Fibroblast of gingiva (primary cell): ENCODE measurements around the gene EEF2KMT.
"Not testable (repeated sequence)": the region's sequence is repeated elsewhere in the genome, so short reads cannot be mapped to it uniquely, and the experiment has no call there.

Experiments used
- DNase-seq: peaks from one replicate; pipeline ENCODE4 v3.0.0-alpha.2; 2011; ENCODE audit warnings: low read depth

EEF2KMT gene

GRCh38 chr16:5095145-5095830, 2.3 kb downstream of the EEF2KMT start:
- not testable (repeated sequence) for DNase-seq

- DNase-seq = not testable (repeated sequence)
Observed at GRCh38 chr16:5093746-5094145, 3.8 kb downstream of the EEF2KMT start.

GRCh38 chr16:5093081-5093480, 4.5 kb downstream of the EEF2KMT start:
- DNase-seq = not testable (repeated sequence)

- not testable (repeated sequence) for DNase-seq
Observed at GRCh38 chr16:5090592-5090991, 7.0 kb downstream of the EEF2KMT start.

- not testable (repeated sequence) for DNase-seq
Observed at GRCh38 chr16:5089911-5090555, 7.6 kb downstream of the EEF2KMT start.

- DNase-seq = not testable (repeated sequence)
Observed at GRCh38 chr16:5088936-5089335, 8.7 kb downstream of the EEF2KMT start.

GRCh38 chr16:5088086-5088790, 9.4 kb downstream of the EEF2KMT start:
- not testable (repeated sequence) for DNase-seq

- not testable (repeated sequence) for DNase-seq
Observed at GRCh38 chr16:5085716-5086115, 11.9 kb downstream of the EEF2KMT start.

- peak; percentile 23 for DNase-seq
Observed at GRCh38 chr16:5084802-5085201, 12.8 kb downstream of the EEF2KMT start.

- not testable (repeated sequence) for DNase-seq
Observed at GRCh38 chr16:5084099-5084731, 13.4 kb downstream of the EEF2KMT start.

GRCh38 chr16:5083646-5084045, 13.9 kb downstream of the EEF2KMT start:
- DNase-seq = not testable (repeated sequence)

GRCh38 chr16:5080996-5081395, 16.6 kb downstream of the EEF2KMT start:
- DNase-seq = not testable (repeated sequence)

- DNase-seq = not testable (repeated sequence)
Observed at GRCh38 chr16:5080461-5080860, 17.1 kb downstream of the EEF2KMT start.

GRCh38 chr16:5078626-5079025, 19.0 kb downstream of the EEF2KMT start:
- DNase-seq = no peak

GRCh38 chr16:5077304-5077703, 20.3 kb downstream of the EEF2KMT start:
- DNase-seq = no peak

GRCh38 chr16:5075637-5076036, 22.0 kb downstream of the EEF2KMT start:
- DNase-seq = no peak

GRCh38 chr16:5073771-5074170, 23.8 kb downstream of the EEF2KMT start:
- DNase-seq = not testable (repeated sequence)

- no peak for DNase-seq
Observed at GRCh38 chr16:5073279-5073629, 24.3 kb downstream of the EEF2KMT start.

- no peak for DNase-seq
Observed at GRCh38 chr16:5072334-5073278, 25.0 kb downstream of the EEF2KMT start.

- DNase-seq = peak; percentile 84
Observed at GRCh38 chr16:5071681-5072333, 25.8 kb downstream of the EEF2KMT start, which contains the start of gene ALG1. TSS of gene ALG1 (plus strand) at chr16:5071843. CDS start at chr16:5071850, 7 bp downstream.

GRCh38 chr16:5071341-5071680, 26.3 kb downstream of the EEF2KMT start:
- no peak for DNase-seq
